ENCODE data around the gene LRMDA.

Gene LRMDA

DNA sequence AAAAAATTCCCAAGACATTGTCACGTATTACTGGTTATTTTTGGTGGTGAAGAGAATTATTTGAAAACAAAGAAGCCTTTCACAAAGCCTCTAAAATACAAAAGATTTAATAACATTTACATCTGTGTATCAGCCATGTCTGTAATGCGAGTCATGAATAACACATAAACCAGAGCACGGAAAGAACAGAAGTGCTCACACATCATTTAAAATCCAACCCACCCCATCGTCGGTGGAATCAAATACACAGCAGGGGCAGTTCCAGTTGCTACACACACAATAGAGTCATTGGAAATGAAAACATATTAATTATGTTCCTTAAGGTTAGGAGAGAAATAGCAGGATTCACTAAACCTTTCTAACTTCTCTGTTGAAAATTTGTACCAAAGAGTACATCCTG lies 1108.9 kb downstream of the LRMDA start:
- Mint-ChIP-seq H3K4me3 (no peak overlapping the region), H3K27ac (peak overlapping the region in 1 of 3 experiments; percentile 17), H3K36me3 (ENCODE audit: low read depth) (no peaks in the 10 kb centered on the region), H3K9me3 (no peaks in the 10 kb centered on the region), H3K4me1 (peaks cover 41% of the 10 kb centered on the region), H3K27me3 (ENCODE audit: low read depth) (peaks cover 5% of the 10 kb centered on the region)
- TF ChIP-seq, protein P1, sequence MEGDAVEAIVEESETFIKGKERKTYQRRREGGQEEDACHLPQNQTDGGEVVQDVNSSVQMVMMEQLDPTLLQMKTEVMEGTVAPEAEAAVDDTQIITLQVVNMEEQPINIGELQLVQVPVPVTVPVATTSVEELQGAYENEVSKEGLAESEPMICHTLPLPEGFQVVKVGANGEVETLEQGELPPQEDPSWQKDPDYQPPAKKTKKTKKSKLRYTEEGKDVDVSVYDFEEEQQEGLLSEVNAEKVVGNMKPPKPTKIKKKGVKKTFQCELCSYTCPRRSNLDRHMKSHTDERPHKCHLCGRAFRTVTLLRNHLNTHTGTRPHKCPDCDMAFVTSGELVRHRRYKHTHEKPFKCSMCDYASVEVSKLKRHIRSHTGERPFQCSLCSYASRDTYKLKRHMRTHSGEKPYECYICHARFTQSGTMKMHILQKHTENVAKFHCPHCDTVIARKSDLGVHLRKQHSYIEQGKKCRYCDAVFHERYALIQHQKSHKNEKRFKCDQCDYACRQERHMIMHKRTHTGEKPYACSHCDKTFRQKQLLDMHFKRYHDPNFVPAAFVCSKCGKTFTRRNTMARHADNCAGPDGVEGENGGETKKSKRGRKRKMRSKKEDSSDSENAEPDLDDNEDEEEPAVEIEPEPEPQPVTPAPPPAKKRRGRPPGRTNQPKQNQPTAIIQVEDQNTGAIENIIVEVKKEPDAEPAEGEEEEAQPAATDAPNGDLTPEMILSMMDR (IDR thresholded peaks at IDR 0.05; ENCODE audit: unreplicated experiment in 3 of 3), result no peak

DNA sequence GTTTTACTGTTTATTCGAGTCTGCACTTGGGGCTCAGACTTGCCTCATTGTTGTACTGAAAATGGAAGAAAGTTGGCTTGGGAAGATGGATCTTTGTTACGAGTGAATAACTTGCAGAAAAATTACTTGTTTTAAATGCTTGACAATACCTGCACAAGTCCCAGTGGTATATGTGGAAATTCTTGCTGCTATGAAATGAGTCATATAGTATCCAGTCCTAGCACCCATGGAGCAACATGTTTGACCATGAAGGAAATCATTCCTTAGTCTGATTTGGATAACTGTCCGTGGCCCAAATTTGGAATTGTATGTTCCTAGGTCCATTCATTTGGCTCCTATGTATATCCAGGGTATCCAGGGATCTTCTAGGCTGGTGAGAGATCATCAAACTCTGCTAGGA lies 1109.4 kb downstream of the LRMDA start:
- Mint-ChIP-seq H3K4me1 (peaks cover 42% of the 10 kb centered on the region), H3K36me3 (ENCODE audit: low read depth) (no peaks in the 10 kb centered on the region), H3K27me3 (ENCODE audit: low read depth) (peaks cover 5% of the 10 kb centered on the region), H3K27ac (peak overlapping the region in 1 of 3 experiments; percentile 17), H3K4me3 (no peak overlapping the region), H3K9me3 (no peaks in the 10 kb centered on the region)
- TF ChIP-seq, protein P1 (IDR thresholded peaks at IDR 0.05; ENCODE audit: unreplicated experiment in 3 of 3), result no peak

DNA sequence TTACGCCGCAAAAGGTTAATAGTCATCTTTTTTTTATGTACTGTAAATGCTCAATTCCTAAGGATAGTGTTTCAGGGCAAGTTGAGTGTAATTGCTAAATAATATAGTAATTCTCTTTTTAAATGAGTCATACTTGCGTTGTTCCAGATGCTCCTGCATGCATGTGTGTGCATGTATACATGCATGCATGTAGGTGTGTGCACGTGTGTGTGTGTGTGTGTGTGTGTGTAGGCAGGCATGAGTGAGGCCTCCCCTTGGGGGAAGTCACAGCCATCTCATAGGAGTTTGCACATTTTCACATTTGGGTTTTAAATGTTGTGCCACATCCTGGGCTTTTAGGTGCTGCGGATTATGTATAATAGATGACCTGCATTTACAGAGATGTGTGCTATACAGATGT lies 1110.4 kb downstream of the LRMDA start:
- Mint-ChIP-seq H3K4me3 (no peak overlapping the region), H3K36me3 (ENCODE audit: low read depth) (no peaks in the 10 kb centered on the region), H3K4me1 (peaks cover 46% of the 10 kb centered on the region), H3K27me3 (ENCODE audit: low read depth) (peaks cover 5% of the 10 kb centered on the region), H3K9me3 (no peaks in the 10 kb centered on the region), H3K27ac (peak overlapping the region; percentile 4 to 75 (median 19))
- TF ChIP-seq, protein P1 (IDR thresholded peaks at IDR 0.05; ENCODE audit: unreplicated experiment in 3 of 3), result no peak

DNA sequence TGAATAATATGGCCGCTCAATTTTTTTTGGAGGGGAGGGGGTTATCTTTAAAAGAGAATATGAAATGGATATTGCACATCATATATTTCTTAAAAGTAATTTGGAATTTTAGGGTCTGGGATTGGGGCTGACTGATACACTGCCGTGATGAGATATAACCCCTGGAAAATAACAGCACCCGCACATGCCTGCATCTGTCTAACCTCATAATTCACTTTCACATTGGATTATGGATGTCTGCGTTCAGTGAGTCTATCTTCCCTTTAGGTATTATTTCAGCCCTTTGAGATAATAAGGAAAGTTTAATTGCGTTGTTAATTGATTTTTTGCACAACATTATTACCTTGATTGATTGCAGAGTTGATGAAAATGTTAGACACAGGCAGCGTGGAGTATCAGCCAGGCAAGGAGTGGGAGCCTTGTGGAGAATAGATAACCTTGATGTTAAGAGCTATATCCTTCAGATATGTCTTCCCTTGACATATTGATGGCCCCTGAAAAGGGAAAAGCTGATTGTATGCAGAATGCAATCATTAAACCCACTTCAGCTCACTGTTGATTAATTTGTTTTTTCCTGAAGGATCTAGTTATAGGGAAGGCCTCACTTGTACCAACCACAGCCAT lies 1111.0 kb downstream of the LRMDA start:
- Mint-ChIP-seq H3K4me1 (peaks cover 49% of the 10 kb centered on the region), H3K36me3 (ENCODE audit: low read depth) (no peaks in the 10 kb centered on the region), H3K4me3 (no peak overlapping the region), H3K27me3 (ENCODE audit: low read depth) (peaks cover 5% of the 10 kb centered on the region), H3K9me3 (no peaks in the 10 kb centered on the region), H3K27ac (peak overlapping the region; percentile 11 to 75 (median 23))
- TF ChIP-seq, protein P1 (IDR thresholded peaks at IDR 0.05; ENCODE audit: unreplicated experiment in 3 of 3), result no peak

DNA sequence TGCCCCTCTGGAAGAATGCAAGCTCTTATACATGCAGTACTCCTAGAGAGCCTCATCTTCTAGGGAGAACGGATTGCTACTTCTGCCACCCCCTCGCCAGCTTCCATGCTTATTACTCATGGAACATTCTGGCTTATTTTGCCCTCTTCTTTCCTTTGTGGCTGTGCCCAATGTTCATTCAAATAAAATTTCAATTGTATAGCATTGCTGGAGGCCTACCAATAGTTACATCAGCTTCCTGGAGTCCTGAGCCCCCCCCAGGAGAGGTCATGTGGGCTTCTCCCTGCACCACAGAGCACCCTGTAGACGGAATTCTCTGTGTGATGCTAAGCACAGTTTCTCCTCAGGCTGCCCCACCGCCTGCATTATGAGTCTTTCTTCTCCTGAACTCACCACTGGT lies 1112.2 kb downstream of the LRMDA start:
- H3K4me3 Mint-ChIP-seq, result no peak overlapping the region
- peaks cover 6% of the 10 kb centered on the region for H3K27me3 Mint-ChIP-seq (ENCODE audit: low read depth)
- H3K36me3 Mint-ChIP-seq (ENCODE audit: low read depth), result no peaks in the 10 kb centered on the region
- H3K9me3 Mint-ChIP-seq, result no peaks in the 10 kb centered on the region
- TF ChIP-seq, protein P1 (IDR thresholded peaks at IDR 0.05; ENCODE audit: unreplicated experiment in 3 of 3), result no peak
- H3K27ac Mint-ChIP-seq, result peak overlapping the region in 2 of 3 experiments; percentile 7 to 75
- H3K4me1 Mint-ChIP-seq, result peaks cover 62% of the 10 kb centered on the region

DNA sequence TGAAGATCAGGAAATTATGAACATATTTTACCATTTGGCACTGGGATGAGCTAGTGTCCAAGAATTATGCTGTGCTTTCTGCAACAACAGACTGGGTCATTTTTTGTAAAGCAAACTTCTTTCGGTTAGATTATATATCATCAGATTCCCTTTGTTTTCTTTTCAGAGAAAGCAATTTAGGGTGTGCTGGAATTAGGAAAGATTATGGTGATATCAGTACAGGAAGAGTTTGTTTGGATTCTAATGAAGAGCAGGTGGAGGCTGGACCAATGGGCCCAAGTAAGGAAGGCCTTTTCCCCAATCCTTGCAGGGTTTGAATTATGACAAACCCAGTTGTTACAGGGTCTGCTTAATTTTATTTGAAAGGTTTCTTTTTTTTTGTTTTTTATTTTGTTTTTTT lies 1113.4 kb downstream of the LRMDA start:
- TF ChIP-seq, protein P1 (IDR thresholded peaks at IDR 0.05; ENCODE audit: unreplicated experiment in 3 of 3), result no peak
- no peaks in the 10 kb centered on the region for H3K36me3 Mint-ChIP-seq (ENCODE audit: low read depth)

More for the DNA sequence above, 1113.4 kb downstream of the LRMDA start:
- Mint-ChIP-seq H3K9me3 (no peaks in the 10 kb centered on the region), H3K27ac (peak overlapping the region; percentile 41 to 75 (median 60)), H3K4me1 (peaks cover 70% of the 10 kb centered on the region), H3K4me3 (no peak overlapping the region), H3K27me3 (ENCODE audit: low read depth) (peaks cover 8% of the 10 kb centered on the region)
